ENCODE results near the gene PIGV. TPM values are rescaled to one million over a fixed set of nuclear protein-coding genes. Genes with fewer than 3 reads are reported as not detected.

Gene PIGV
- total and polyA plus RNA-seq, 12 donors = 6.7 to 43.1 (median 28.4) TPM

DNA sequence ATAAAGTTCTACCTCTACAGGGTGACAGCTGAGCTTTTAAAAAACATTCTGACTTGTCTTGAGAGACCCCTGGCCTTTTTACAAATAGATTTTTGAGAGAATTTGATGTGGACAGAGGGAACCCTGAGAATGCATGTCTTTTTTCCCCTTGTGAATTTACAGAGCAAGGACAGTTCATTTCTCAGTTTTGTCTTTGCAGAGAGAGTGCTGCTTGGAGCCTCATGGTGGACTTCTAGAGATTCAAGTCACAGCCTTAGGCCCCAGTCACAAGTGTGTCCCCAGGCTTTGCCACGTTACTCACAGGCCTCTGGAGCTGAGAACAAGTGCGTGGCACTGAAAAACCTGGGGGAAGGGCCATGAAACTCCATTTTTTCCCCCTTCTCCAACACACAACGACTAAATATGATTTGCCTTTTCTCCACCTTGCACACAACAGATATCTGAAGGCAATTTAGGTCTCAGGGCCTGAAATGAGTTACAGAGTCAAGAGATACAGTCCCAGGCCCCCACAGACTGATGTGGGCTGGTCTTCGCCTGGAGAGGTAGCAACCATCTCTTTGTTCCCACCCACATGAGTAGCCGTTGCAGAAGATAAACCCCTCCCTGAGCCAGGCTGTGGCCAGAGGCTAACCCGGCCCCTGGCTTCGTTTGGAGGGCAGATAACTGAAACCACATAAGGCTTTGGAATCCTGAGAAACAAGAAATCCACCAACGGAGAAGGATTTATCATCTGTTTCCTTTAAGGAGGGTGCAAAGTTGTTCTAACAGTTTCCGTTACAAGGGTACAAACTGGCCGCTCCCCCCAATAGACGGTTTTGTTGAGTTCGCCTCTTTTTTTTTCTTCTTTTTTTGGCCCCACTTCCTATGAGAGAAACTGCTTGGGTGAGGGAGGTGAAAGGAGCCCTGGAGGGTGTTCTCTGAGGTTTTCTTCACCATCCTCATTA is 1.0 kb upstream of the PIGV start:
- peaks cover 41 to 61% of the 10 kb centered on the region in 2 donors for H3K4me1 ChIP-seq (replicated peaks in 1 of 2)
- peak overlapping the region; percentile 91 to 99 (median 98) for H3K27ac ChIP-seq
- intact Hi-C loops (cut with DNase I) = no loop called here
- WGBS, 4 donors = 9 to 17% (median 14%) methylated on average over 12 of the region's 12 CpGs
- TF ChIP-seq, protein P1, sequence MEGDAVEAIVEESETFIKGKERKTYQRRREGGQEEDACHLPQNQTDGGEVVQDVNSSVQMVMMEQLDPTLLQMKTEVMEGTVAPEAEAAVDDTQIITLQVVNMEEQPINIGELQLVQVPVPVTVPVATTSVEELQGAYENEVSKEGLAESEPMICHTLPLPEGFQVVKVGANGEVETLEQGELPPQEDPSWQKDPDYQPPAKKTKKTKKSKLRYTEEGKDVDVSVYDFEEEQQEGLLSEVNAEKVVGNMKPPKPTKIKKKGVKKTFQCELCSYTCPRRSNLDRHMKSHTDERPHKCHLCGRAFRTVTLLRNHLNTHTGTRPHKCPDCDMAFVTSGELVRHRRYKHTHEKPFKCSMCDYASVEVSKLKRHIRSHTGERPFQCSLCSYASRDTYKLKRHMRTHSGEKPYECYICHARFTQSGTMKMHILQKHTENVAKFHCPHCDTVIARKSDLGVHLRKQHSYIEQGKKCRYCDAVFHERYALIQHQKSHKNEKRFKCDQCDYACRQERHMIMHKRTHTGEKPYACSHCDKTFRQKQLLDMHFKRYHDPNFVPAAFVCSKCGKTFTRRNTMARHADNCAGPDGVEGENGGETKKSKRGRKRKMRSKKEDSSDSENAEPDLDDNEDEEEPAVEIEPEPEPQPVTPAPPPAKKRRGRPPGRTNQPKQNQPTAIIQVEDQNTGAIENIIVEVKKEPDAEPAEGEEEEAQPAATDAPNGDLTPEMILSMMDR (IDR thresholded peaks at IDR 0.05) = no peak
- TF ChIP-seq POLR2A (IDR thresholded peaks at IDR 0.05) = peak; percentile 18 to 56
- peaks cover 0 to 4% of the 10 kb centered on the region in 2 donors for H3K36me3 ChIP-seq (replicated peaks in 1 of 2)
- H3K27me3 ChIP-seq = no peaks in the 10 kb centered on the region
- H3K9me3 ChIP-seq (replicated peaks in 1 of 3) = no peaks in the 10 kb centered on the region
- peak in 6 of 7 donors; percentile 66 to 87 (median 72) for DNase-seq
- peak overlapping the region in 3 of 4 donors; percentile 66 to 80 (median 77) for H3K4me3 ChIP-seq

DNA sequence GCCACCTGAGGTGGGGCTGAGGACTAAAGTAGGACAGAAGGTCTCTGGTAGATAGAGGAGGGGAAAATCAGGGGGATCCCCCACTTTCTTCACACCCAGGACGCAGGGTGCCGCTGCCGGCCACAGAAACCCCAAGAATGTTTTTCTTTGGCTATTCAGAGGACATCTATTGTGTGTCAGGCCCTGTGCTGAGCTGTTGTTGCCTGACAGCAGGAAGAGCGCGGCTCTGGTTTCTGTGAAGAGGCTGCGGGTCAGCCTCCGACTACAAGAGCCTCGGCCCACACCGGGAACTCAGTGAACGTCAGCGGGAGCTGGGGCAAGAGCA is 407 bp upstream of the PIGV start:
- peaks cover 41 to 61% of the 10 kb centered on the region in 2 donors for H3K4me1 ChIP-seq (replicated peaks in 1 of 2)
- H3K9me3 ChIP-seq (replicated peaks in 1 of 3) = no peaks in the 10 kb centered on the region
- TF ChIP-seq, protein P1 (IDR thresholded peaks at IDR 0.05) = no peak
- no peak for TF ChIP-seq POLR2A (IDR thresholded peaks at IDR 0.05)
- no peak for DNase-seq
- H3K36me3 ChIP-seq (replicated peaks in 1 of 2) = peaks cover 0 to 3% of the 10 kb centered on the region in 2 donors
- 0 to 2% (median 1%) methylated on average over 5 to 11 of the region's 11 CpGs; no CpG with 5 or more reads in 1 of the 4 donors for WGBS, 4 donors
- peak overlapping the region in 3 of 4 donors; percentile 66 to 80 (median 77) for H3K4me3 ChIP-seq
- intact Hi-C loops (cut with DNase I) = no loop called here
- H3K27me3 ChIP-seq = no peaks in the 10 kb centered on the region
- H3K27ac ChIP-seq = peak overlapping the region; percentile 91 to 99 (median 98)

DNA sequence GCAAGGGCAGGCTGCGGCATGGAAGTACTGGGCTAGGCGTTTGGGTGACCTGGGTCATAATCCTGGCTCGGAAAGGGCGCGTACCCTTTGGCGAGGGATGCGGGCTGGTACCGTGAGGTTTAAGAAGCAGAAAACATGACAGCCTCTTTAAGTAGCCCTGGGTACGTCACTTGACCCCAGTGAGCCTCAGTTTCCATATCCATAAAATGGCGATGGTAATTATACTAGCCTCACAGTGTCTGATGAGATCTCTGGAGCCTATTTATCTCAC is 700 bp downstream of the PIGV start:
- Histone ChIP-seq H3K9me3 (replicated peaks in 1 of 3) (no peaks in the 10 kb centered on the region), H3K4me3 (peak overlapping the region; percentile 36 to 80 (median 72)), H3K27me3 (no peaks in the 10 kb centered on the region), H3K27ac (peak overlapping the region; percentile 91 to 99 (median 98)), H3K4me1 (replicated peaks in 1 of 2) (peaks cover 37 to 52% of the 10 kb centered on the region in 2 donors), H3K36me3 (replicated peaks in 1 of 2) (no peaks in the 10 kb centered on the region)
- no peak for DNase-seq
- no peak for TF ChIP-seq POLR2A (IDR thresholded peaks at IDR 0.05)
- TF ChIP-seq, protein P1 (IDR thresholded peaks at IDR 0.05) = no peak
- 0 to 5% (median 2%) methylated on average over 2 to 10 of the region's 10 CpGs for WGBS, 4 donors
- intact Hi-C loops (cut with DNase I) = loop anchor here in 1 of 2 donors (2.0 kb wide), 1 partner anchor 188 kb away; no protein-coding TSS in a partner anchor

DNA sequence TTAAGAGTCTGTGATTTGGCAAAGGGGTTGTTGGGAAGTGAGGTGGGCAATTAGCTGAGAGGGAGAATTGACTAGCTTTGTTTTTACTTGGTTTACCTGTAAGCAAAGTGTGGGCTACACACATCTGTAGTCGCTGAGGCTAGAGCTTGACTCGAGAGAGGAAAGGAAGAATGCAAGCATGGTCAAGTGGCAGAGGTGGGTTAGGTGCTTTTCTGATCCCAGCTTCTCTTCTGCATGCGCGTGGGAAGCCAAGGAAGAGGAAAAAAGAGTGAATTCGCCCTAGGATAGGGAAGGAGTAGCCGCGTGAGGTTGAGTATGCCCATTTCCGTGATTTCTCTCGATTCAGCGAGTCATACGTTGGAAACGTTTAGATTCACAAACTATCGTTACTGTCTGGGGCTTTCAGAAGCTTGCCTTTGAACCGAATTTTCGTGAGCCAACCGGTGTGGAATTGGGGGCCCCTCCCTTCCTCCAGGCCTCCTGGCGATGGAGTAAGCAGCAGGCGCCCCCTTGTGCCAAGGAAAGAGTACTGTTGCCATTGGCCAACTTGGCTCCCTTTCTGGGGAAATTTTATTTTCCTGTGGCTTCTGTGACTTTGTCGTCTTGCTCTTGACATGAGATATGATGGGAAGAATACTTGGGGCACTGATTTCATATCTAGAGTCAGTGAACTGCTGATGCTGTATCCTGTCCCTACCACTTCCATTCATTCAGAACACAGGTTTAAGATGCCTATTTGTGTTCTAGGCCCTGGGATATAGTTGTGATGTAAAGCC is 1.3 kb downstream of the PIGV start:
- Histone ChIP-seq H3K4me3 (peak overlapping the region in 3 of 4 donors; percentile 31 to 80 (median 66)), H3K36me3 (replicated peaks in 1 of 2) (peaks cover 0 to 1% of the 10 kb centered on the region in 2 donors), H3K9me3 (replicated peaks in 1 of 3) (no peaks in the 10 kb centered on the region), H3K27ac (peak overlapping the region; percentile 91 to 99 (median 98)), H3K27me3 (no peaks in the 10 kb centered on the region), H3K4me1 (replicated peaks in 1 of 2) (peaks cover 31 to 47% of the 10 kb centered on the region in 2 donors)
- intact Hi-C loops (cut with DNase I) = loop anchor here in 1 of 2 donors (2.0 kb wide), 1 partner anchor 188 kb away; no protein-coding TSS in a partner anchor
- peak; percentile 87 to 95 (median 93) for DNase-seq
- peak; percentile 6 to 48 for TF ChIP-seq POLR2A (IDR thresholded peaks at IDR 0.05)
- TF ChIP-seq, protein P1 (IDR thresholded peaks at IDR 0.05) = peak; percentile 83 to 98 (median 97)
- WGBS, 4 donors = 0 to 1% (median 1%) methylated on average over 19 of the region's 19 CpGs

Data from adrenal gland (tissue), 12 donors.